GM10248 (cell line): ENCODE measurements around the gene SRCIN1.

Source experiments
- CTCF ChIA-PET: fragments of 300-600 bp; sonication (Branson Sonifier 250); formaldehyde crosslinking; extraction: SDS; loops from one replicate; lab custom pipeline; 2021; ENCODE audit warnings: antibody characterized with exemption; lab: Yijun Ruan, JAX
- POLR2A ChIA-PET: fragments of 350-650 bp; sonication (Branson Sonifier 250); formaldehyde crosslinking; extraction: SDS; loops from one replicate; lab custom pipeline; 2020; ENCODE audit warnings: antibody characterized with exemption; lab: Yijun Ruan, JAX
- DNase-seq: peaks from one replicate; pipeline ENCODE4 v3.0.0; 2012; ENCODE audit errors: extremely low spot score
- CTCF ChIP-seq: IDR thresholded peaks from 2 replicates; pipeline ENCODE4 v1.5.1; 2012; ENCODE audit warnings: mild to moderate bottlenecking, low read depth; ENCODE audit errors: extremely low read depth, missing control alignments, control extremely low read depth

SRCIN1 gene

GRCh38 chr17:38566666-38567031 lies 39.1 kb downstream of the SRCIN1 start:
- DNase-seq: no peak
- CTCF ChIA-PET: interaction anchor here (0.9 to 4.2 kb wide), 5 partner anchors 8 to 97 kb away, joined by 3 to 21 read pairs (median 4); no protein-coding TSS in a partner anchor
- POLR2A ChIA-PET: no interaction called here
- TF ChIP-seq CTCF: no peak

DNA sequence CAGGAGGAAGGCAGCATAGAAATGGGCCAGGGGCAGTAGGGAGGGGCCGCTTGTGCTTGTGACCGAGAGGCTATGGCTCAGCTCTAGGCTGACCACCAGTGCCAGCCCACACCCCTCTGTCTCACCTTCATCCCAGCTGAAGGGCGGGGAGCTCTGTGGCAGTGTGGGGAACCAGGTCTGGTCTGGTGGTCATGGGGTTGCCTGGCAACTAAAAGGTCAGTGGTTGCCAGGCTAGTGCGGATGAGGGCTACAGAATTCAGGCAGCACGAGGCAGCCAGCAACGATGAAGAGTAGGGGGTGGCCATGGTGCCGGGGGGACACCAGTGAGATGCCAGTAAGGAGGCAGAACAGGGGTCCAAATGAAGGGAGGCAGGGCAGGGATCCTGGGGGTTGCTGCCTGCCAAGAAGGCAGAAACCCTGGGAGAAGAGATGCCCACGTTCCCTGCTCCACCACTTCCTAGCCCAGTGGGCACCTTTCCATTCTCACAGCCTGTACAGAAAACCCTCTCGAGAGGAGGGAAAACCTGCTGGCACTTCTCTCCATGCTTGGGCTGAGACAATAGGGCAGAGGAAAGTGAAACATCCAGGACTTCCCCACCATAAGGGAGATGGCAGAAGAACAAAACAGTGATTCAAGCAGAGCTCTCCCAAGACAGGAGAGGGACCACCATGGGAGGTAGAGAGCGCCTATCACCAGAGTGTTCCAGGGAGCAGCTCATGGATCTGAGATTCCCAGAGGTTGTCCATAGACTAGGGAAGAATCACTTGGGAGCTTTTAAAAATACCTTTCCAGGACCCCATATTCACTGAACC lies 39.7 kb downstream of the SRCIN1 start:
- CTCF ChIA-PET: interaction anchor here (0.9 to 4.2 kb wide), 6 partner anchors 8 to 98 kb away, joined by 3 to 21 read pairs (median 4); no protein-coding TSS in a partner anchor
- TF ChIP-seq CTCF: no peak
- DNase-seq: no peak
- POLR2A ChIA-PET: no interaction called here

- ChIA-PET POLR2A (no interaction called here), CTCF (interaction anchor here (1.2 to 3.2 kb wide), 6 partner anchors 10 to 166 kb away, joined by 3 to 12 read pairs (median 4); partner anchors contain the start of gene CISD3)
- no peak for DNase-seq
- TF ChIP-seq CTCF: no peak
Measured at GRCh38 chr17:38564869-38565268, 40.9 kb downstream of the SRCIN1 start.

DNA sequence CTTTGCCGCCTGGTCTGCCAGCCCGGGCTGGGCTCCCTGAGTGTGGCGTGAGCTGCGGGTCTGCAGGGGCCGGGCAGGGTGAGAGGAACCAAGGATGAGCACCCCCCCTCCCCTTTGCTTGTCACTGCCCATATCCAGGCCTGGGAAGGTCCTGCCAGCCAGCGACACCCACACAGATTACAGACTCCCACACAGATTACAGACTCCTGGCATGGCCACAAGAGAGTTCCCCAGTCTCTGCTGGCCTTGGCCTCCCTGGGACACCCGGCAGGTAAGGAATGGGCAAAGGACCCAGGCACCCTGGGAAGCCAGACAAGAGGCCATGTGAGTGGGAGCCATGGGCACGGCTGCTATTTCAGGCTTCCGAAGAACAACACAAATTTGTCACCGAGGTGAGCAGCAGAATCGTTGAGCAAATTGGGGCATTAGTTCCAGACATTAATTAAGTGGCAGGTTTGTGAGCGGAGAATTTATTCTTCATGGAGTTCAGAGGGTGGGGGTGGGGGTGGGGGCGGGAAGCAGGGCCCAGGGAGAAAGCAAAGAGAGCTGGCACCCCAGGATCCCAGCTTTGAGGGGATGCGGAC lies 41.4 kb downstream of the SRCIN1 start:
- no peak for DNase-seq
- no peak for TF ChIP-seq CTCF
- ChIA-PET POLR2A (no interaction called here), CTCF (interaction anchor here (1.2 to 3.2 kb wide), 6 partner anchors 9 to 166 kb away, joined by 3 to 12 read pairs (median 4); partner anchors contain the start of gene CISD3)

DNA sequence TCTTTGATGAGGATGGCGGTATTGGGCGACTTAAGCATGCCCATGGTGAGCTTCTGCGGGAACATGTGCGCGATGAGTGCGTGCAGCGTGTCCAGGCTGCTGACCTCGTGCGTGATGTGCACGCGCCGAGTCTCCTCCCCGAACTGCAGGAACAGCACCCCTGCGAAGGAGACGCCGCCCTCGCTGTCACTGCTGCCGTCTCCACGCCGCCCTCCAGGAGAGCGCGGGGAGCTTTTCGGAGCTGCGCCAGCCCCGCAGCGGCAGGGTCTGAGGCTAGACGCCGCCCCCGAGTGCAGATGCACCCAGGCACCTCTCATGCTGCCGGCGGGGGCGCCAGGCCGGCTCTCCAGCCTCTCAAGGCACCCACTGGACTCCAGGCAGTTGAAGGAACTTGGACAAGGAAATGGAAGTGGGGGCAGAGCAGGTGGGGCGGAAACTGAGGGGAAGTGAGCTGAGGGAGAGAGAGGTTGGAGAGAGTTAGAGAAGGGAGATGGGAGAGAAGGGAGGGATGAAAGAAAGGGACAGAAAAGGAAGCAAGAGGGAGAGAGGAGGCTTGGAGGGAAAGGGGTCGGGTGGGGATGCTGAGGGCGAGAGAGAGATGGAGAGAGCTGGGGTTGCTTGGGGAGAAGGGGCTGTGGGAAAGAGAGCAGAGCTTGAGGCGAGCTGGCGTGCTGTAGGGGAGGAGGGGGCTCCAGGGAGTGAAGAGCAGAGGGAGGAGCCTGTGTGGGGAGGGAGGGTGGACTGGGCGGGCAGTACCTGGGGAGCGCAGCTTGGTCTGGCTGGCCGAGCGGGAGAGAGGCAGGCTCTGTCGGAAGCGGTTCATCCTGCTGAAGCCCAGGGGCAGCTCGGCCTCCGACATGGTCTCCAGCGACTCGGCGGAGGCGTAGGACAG lies 42.1 kb downstream of the SRCIN1 start:
- TF ChIP-seq CTCF: no peak
- DNase-seq: no peak
- CTCF ChIA-PET: interaction anchor here (1.0 to 3.2 kb wide), 5 partner anchors 21 to 167 kb away, joined by 3 to 12 read pairs (median 3); partner anchors contain the start of gene CISD3
- POLR2A ChIA-PET: no interaction called here

- TF ChIP-seq CTCF: no peak
- no peak for DNase-seq
- ChIA-PET POLR2A (no interaction called here), CTCF (interaction anchor here (1.0 to 3.2 kb wide), 3 partner anchors 21 to 104 kb away, joined by 3 to 12 read pairs (median 5); no protein-coding TSS in a partner anchor)
Measured at GRCh38 chr17:38562903-38563302, 42.8 kb downstream of the SRCIN1 start.
